Limb (tissue), 2 donors: Measurements from ENCODE around the gene CMTM8.

Experiments used
- DNase-seq, 2 donors: peaks; one replicate each; pipeline ENCODE4 v3.0.0-alpha.2; 2016; ENCODE audit errors: extremely low spot score in 2 of 2

Gene CMTM8

GRCh38 chr3:32334675-32335074 is 96.2 kb downstream of the CMTM8 start:
- no peak for DNase-seq

- no peak for DNase-seq
Observed at GRCh38 chr3:32335365-32336112, 97.1 kb downstream of the CMTM8 start.

GRCh38 chr3:32336113-32336498 is 97.6 kb downstream of the CMTM8 start:
- no peak for DNase-seq

GRCh38 chr3:32337505-32337904 is 99.0 kb downstream of the CMTM8 start:
- no peak for DNase-seq

GRCh38 chr3:32340039-32340438 is 101.6 kb downstream of the CMTM8 start:
- peak in 1 of 2 donors; percentile 45 for DNase-seq

- no peak for DNase-seq
Observed at GRCh38 chr3:32340611-32341365, 102.3 kb downstream of the CMTM8 start.

GRCh38 chr3:32347343-32348125 is 109.1 kb downstream of the CMTM8 start:
- DNase-seq, result peak in 1 of 2 donors; percentile 8

- no peak for DNase-seq
Observed at GRCh38 chr3:32349184-32349583, 110.7 kb downstream of the CMTM8 start.

- no peak for DNase-seq
Observed at GRCh38 chr3:32352563-32352962, 114.1 kb downstream of the CMTM8 start.

GRCh38 chr3:32353351-32353750 is 114.9 kb downstream of the CMTM8 start:
- no peak for DNase-seq

- DNase-seq, result no peak
Observed at GRCh38 chr3:32354362-32354778, 115.9 kb downstream of the CMTM8 start.

GRCh38 chr3:32355751-32356291 is 117.3 kb downstream of the CMTM8 start:
- no peak for DNase-seq

GRCh38 chr3:32359766-32360492 is 121.4 kb downstream of the CMTM8 start:
- DNase-seq, result no peak

GRCh38 chr3:32360493-32360827 is 122.0 kb downstream of the CMTM8 start:
- DNase-seq, result no peak

GRCh38 chr3:32366638-32367397 is 128.3 kb downstream of the CMTM8 start:
- DNase-seq, result no peak

GRCh38 chr3:32367442-32367841 is 129.0 kb downstream of the CMTM8 start:
- DNase-seq, result no peak

- DNase-seq, result no peak
Observed at GRCh38 chr3:32371461-32372212, 133.2 kb downstream of the CMTM8 start.

GRCh38 chr3:32372213-32372490 is 133.7 kb downstream of the CMTM8 start:
- no peak for DNase-seq

GRCh38 chr3:32373276-32373675 is 134.8 kb downstream of the CMTM8 start:
- no peak for DNase-seq

- no peak for DNase-seq
Observed at GRCh38 chr3:32373844-32374243, 135.4 kb downstream of the CMTM8 start.
